KOPT-K1 (cell line): ENCODE measurements around the gene DHDDS.

ENCODE experiments used
- H3K27ac ChIP-seq: fragments of 200-600 bp; sonication (generic); 2 replicates; pipeline ENCODE4 v1.5.1; 2016; ENCODE audit warnings: antibody characterized with exemption, mild to moderate bottlenecking, low read depth, low read length; ENCODE audit not compliant: poor library complexity, severe bottlenecking
- H3K36me3 ChIP-seq: fragments of 200-600 bp; sonication (generic); 2 replicates; pipeline ENCODE4 v1.5.1; 2017; ENCODE audit warnings: antibody characterized with exemption, mild to moderate bottlenecking, low read length, moderate library complexity; ENCODE audit not compliant: insufficient read depth
- H3K9me3 ChIP-seq: fragments of 200-600 bp; sonication (generic); 2 replicates; pipeline ENCODE4 v1.5.1; 2017; ENCODE audit warnings: antibody characterized with exemption, low read length, mild to moderate bottlenecking; ENCODE audit not compliant: insufficient read depth, poor library complexity, severe bottlenecking

DHDDS gene

DNA sequence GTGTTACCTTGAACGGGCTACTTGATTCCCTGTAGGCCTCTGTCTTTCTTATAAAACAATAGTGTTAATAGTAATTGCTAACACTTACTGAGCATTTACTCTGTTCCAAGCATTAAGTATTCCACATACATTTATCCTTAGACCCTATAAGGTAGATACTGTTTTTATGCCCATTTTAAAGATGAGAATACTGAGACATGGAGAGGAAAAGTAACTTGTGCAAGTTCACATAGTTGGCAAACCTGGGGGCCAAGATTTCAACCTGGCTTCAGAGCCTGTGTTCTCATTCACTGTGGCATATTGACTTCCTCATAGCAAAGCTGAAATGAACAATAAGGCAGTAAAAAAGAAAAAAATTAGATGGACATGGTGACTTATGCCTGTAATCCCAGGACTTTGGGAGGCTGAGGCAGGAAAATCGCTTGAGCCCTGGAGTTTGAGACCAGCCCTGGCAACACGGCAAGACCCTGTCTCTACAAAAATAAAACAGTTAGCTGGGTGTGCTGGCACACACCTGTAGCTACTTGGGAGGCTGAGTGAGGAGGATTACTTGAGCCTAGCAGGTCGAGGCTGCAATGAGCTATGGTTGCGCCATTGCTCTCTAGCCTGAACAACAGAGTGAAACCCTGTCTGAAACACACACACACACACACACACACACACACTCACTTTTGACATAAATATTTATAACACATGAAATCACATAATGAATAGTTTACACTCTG, 20.5 kb downstream of the DHDDS start:
- Histone ChIP-seq H3K9me3 (no peaks in the 10 kb centered on the region), H3K36me3 (peaks cover 81% of the 10 kb centered on the region)

DNA sequence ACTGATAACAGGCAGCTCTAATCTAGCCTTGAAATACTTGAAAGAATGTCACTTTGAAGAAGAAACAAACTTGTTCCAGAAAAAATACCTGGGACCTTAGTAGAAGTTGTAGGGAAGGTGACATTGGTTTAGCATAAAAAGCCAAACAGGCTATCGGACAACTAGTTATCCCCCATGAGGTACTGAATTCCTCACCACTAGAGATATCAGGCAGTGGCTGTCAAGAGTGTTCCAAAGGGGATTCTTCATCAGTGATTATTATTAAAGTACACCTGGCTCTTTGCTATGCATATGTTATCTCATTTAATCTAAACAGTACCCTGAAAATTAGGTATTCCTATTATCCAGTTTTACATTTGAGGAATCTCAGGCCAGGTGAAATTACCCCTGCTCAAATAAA, 27.0 kb downstream of the DHDDS start:
- no peaks in the 10 kb centered on the region for H3K9me3 ChIP-seq
- H3K36me3 ChIP-seq = peaks cover 87% of the 10 kb centered on the region
- no peak overlapping the region for H3K27ac ChIP-seq

More for the DNA sequence above, 20.5 kb downstream of the DHDDS start:
- no peak overlapping the region for H3K27ac ChIP-seq

DNA sequence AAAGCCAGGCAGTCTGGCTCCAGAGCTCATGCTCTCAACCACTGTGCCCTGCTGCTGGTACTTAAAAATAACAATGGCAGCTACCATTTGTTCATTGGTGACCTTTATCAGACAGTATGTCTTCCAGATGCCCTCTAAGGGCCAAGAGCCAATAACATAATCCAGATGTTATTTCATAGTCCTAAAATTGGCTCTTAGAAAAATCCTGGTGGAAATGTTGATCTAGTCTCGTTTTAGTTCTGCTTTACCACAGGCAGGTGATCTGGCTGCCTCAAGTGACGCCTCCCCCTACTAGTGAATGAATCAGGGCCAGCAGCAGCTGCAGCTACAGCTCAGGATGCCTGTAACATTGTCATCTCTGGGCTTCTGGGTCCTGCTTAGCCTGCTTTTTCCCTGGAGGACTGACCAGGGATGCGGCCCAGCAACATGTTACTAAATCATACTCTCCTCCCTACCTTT, 27.5 kb downstream of the DHDDS start:
- Histone ChIP-seq H3K36me3 (peaks cover 89% of the 10 kb centered on the region), H3K27ac (no peak overlapping the region), H3K9me3 (no peaks in the 10 kb centered on the region)

DNA sequence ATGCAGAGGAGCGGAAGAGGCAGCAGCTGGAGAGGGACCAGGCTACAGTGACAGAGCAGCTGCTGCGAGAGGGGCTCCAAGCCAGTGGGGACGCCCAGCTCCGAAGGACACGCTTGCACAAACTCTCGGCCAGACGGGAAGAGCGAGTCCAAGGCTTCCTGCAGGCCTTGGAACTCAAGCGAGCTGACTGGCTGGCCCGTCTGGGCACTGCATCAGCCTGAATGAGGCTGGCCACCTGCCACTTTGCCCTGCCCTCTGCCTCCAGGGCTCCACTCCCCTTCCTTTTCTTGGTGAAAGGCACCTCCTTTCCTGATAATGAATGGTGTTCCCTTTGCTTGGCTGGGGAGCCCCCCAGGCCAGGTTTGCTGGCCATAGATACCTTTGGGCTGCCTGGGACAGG, 36.8 kb downstream of the DHDDS start:
- Histone ChIP-seq H3K9me3 (no peaks in the 10 kb centered on the region), H3K27ac (no peak overlapping the region), H3K36me3 (peaks cover 68% of the 10 kb centered on the region)

DNA sequence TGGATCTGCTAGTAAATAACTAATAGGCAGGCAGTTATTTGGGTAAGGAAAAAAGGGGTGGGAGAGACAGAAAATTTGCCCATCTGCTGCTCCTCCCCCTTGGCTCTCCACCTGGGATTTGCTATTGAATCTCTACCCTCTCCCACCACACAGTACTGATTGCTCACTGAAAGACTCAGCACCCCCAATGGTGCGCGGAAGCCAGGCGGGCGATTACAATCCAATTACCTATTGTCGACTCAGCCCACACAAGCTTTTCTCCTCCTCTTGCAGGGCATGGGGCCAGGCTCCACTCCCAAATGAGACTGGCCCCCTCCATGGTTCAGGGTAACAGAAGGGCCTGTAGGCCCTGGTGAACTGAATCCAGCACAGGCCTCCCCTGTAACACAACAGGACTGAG, 37.4 kb downstream of the DHDDS start:
- H3K36me3 ChIP-seq = peaks cover 68% of the 10 kb centered on the region
- no peaks in the 10 kb centered on the region for H3K9me3 ChIP-seq
- no peak overlapping the region for H3K27ac ChIP-seq

DNA sequence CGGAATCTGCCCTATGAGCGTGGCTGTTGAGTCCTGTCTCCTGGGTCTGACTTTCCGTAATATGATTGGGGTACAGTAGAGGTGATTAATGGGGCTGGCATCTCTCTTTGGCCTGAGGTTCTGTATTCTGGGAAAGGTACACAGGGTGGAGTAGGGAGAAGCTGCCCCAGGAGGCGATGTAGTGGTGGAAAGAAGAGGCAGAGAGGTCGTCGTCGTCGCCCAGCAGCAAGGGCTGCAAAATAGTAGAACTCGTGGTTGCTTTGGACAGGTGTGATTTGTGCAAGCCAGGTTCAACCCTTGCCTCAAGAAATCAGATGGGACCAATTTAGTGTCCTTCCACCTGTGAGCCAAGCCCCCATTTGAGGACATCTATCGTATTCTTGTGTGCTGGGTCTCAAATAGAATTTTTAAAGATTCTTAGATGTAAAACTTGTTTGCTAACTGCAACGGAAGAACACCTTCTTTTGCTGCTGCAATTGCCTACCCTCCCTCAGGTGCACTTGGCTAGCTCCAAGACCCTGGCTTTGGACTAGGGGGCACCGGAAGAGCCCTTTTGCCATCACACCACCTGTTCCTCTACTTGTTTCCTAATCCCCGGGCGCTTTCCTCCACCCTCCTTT, 38.9 kb downstream of the DHDDS start:
- Histone ChIP-seq H3K27ac (peak overlapping the region; percentile 100), H3K9me3 (no peaks in the 10 kb centered on the region), H3K36me3 (peaks cover 63% of the 10 kb centered on the region)

DNA sequence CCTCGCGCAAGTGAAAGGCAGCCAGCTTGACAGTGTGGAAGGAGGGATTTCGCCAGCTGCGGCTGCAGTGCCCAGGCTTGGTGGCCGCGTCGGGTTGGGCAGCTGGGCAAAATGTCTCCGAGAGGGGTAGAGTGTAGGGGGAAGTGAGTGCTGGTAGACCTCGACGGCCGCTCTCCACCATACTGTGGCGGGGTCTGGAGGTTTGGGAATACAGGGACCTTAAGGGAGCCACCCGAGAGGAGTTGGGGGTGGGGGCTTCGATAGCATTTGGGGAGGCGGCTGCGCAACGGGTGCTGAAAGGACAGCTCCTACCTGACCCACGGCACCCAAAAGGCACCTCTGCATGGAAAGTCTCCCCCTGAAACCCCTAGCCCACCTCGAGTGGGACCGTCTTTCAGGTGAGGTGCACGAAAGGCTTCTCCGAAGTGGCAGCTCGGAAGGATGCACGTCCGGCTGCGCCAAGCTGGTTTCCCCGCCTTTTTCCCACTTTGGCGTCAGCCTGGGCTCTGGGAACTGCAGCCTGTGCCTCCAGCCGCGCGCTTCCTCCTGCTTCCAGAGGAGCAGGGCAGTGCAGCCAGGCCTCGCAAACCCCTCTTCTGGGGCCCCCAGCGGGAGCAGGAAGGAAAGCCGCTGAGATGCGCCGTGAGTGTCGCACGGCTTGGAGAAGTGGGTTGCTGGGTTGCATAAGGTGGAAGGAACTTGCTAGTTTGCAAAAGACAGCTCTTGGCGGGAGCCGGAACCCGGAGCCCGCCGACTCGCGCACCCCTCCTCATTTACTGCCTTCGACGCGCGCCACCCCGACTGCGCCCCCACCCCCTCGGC, 39.6 kb downstream of the DHDDS start:
- H3K27ac ChIP-seq = peak overlapping the region; percentile 100
- H3K36me3 ChIP-seq = peaks cover 63% of the 10 kb centered on the region
- H3K9me3 ChIP-seq = no peaks in the 10 kb centered on the region

DNA sequence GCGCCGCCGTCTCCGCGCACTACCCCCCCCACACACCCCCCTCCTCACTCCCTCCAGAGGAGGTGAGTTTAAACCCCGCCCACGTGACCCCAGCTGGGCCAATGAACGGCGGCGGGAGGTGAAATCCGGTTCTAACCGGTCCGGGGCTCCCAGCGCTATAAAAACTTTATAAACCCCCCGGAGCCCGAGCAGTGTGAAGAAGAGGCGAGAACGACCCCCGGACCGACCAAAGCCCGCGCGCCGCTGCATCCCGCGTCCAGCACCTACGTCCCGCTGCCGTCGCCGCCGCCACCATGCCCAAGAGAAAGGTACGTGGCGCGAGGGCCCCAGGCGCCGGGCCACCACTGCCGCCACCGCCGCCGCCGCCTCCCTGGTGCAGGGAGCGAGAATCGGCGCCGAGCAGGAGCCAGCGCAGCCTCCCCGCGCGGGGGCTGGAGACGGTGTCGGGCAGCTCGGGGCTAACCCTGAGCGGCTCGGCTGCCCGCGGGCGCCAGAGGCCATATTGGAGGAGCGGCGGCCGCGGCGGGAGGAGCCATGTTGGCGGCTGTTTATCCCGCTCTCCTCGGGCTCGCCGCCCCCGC, 40.3 kb downstream of the DHDDS start, which contains the start of gene HMGN2:
HMGN2 (plus strand) TSS at position 121 of the 581 bp plus-strand sequence; CDS start at position 294, 173 bp downstream.
- H3K36me3 ChIP-seq = peaks cover 63% of the 10 kb centered on the region
- H3K27ac ChIP-seq = peak within 1 kb of the TSS; percentile 100
- no peaks in the 10 kb centered on the region for H3K9me3 ChIP-seq

DNA sequence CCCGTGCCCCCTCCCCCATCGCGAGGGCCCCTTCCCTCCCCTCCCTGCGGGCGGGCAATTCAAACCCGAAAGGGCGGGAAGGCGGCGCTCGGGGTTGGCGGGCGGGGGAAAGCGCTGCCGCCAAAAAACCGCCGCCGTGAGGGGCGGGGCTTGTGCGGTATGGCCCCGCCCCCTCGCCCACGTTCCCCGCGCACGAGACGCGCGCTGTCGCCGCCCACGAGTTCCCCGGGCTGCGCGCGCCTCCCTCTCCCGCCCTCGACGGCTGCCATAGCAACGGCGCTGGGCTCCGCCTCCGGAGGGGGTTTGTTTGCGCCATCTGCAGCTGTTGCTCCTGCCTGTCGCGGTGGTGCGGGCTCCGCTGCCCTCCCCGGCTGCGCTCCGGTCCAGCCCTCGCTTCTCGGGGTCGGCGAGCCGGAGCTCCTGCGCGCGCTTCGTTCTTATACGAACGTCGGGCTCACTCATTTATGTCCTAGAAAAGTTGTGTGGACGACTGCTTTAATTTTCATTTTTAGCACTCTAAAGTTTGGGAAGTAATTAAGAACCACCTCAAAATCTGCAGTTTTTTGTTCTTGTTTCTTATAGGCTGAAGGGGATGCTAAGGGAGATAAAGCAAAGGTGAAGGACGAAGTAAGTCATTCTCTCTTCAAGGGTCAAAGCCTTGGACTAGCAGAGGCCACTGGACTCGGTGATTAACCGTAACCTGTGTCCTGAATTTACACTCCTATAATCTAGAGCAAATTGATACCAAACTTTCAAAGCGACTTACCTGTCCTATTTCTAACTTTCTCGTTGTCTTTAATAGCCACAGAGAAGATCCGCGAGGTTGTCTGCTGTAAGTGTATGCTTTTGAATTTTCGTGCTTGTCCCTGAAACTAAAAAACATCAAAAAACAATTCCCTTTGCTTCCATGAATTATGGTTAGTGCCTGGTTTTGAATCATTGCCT, 41.1 kb downstream of the DHDDS start:
- Histone ChIP-seq H3K27ac (peak overlapping the region; percentile 100), H3K9me3 (no peaks in the 10 kb centered on the region)

DNA sequence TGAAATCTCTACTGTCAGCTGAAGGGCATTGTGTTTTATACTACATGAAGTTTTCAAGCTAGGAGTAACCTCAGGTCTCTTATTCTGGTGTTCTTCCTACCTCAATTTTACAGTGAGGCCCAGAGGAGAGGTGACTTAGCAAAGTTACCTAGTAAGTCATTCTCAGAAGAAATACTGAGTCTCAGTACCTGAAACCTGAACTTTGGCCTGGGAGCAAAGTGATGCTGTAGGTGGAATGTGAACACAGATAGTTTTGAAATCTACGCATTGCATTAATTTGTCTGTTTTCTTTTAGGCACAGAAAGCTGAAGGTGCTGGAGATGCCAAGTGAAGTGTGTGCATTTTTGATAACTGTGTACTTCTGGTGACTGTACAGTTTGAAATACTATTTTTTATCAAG, 42.7 kb downstream of the DHDDS start:
- peaks cover 61% of the 10 kb centered on the region for H3K36me3 ChIP-seq
- no peaks in the 10 kb centered on the region for H3K9me3 ChIP-seq
- no peak overlapping the region for H3K27ac ChIP-seq

More for the DNA sequence above, 41.1 kb downstream of the DHDDS start:
- H3K36me3 ChIP-seq = peaks cover 63% of the 10 kb centered on the region

DNA sequence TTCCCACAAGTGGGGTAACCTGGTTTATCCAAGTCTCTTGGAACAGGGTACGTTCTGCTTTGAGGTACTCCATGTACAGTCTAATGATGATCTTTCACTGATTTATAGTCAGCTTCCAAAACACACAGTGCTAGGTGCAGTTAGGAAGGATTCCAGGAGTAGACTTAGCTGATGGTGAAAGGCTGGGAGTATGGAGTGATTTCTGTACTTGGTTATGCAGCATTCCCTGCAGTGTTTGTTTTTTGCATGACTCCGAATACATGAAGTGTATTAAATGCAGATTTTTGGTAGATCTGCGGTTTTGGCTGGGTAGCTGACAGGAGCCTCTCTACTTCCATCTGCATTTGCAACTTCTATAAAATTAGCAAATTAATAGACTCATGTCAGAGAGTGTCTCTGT, 43.9 kb downstream of the DHDDS start:
- Histone ChIP-seq H3K36me3 (peaks cover 67% of the 10 kb centered on the region), H3K27ac (no peak overlapping the region)

DNA sequence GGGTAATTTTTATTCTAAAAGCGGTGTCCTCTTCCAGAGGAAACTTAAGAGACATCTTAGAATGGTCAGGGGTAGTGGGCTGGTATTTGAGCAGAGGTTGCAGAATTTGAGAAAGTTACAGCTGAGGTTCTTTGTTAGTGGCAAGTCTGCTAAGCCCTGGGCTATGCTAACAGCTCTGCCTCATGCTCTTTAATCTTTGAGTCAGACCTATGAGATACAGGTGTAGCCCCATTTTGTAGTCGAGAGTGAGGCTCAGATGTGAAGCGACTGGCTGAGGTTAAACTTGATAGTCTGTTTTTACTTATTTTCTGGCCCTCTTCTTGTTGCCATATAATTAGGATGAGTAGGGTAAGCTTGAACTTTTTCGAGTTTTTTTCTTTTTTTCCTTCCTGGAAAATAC, 44.8 kb downstream of the DHDDS start:
- Histone ChIP-seq H3K27ac (no peak overlapping the region), H3K9me3 (no peaks in the 10 kb centered on the region), H3K36me3 (peaks cover 67% of the 10 kb centered on the region)

More for the DNA sequence above, 43.9 kb downstream of the DHDDS start:
- no peaks in the 10 kb centered on the region for H3K9me3 ChIP-seq

DNA sequence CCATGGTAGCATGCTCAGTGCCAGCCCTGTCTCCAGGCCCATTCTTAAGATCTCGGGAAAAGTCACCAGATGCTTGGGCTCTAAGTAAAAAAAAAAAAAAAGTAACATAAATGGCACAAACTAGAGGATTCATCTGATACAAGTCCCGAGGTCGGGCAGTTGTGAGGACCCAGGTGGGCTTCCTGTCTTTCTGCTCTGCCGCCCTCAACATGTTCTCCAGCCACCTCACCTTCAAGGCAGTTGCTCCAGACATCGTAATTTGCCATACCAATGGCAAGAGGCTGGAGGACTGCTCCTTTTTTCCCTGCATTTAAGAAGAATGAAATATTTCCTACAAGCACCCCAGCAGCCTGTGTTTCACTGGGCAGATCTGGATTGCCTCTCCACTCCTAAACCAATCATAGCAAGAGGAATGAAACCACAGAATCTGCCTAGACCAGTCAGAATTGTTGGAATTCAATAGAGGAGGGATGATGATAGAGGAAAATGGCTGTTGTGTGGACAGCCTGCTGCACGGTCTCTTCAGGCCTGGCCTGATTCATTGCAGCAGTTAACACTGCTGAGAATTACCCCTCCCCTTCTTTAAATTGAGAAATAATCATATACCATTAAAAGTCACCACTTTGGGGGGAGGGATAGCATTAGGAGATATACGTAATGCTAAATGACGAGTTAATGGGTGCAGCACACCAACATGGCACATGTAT, 45.5 kb downstream of the DHDDS start:
- H3K36me3 ChIP-seq = peaks cover 67% of the 10 kb centered on the region
- no peak overlapping the region for H3K27ac ChIP-seq
- no peaks in the 10 kb centered on the region for H3K9me3 ChIP-seq
